ENCODE data around the gene TTC22.

TTC22 gene

GRCh38 chr1:54808443-54809207 is 7.5 kb upstream of the TTC22 start:
- DNase-seq (ENCODE audit: low spot score), result no peak

GRCh38 chr1:54807756-54808155 is 6.6 kb upstream of the TTC22 start:
- no peak for DNase-seq (ENCODE audit: low spot score)

- no peak for DNase-seq (ENCODE audit: low spot score)
Observed at GRCh38 chr1:54806931-54807611, 5.9 kb upstream of the TTC22 start.

- DNase-seq (ENCODE audit: low spot score), result no peak
Observed at GRCh38 chr1:54805981-54806381, 4.9 kb upstream of the TTC22 start.

GRCh38 chr1:54805466-54805865 is 4.3 kb upstream of the TTC22 start:
- no peak for DNase-seq (ENCODE audit: low spot score)

GRCh38 chr1:54804471-54805132 is 3.5 kb upstream of the TTC22 start:
- DNase-seq (ENCODE audit: low spot score), result no peak

GRCh38 chr1:54803761-54804470 is 2.8 kb upstream of the TTC22 start:
- DNase-seq (ENCODE audit: low spot score), result no peak

GRCh38 chr1:54800041-54800898 is 853 bp downstream of the TTC22 start:
- no peak for DNase-seq (ENCODE audit: low spot score)

- no peak for DNase-seq (ENCODE audit: low spot score)
Observed at GRCh38 chr1:54798769-54799641, 2.1 kb downstream of the TTC22 start.

- DNase-seq (ENCODE audit: low spot score), result no peak
Observed at GRCh38 chr1:54798206-54798605, 2.9 kb downstream of the TTC22 start.

GRCh38 chr1:54796902-54797301 is 4.2 kb downstream of the TTC22 start:
- DNase-seq (ENCODE audit: low spot score), result no peak

GRCh38 chr1:54795841-54796468 is 5.2 kb downstream of the TTC22 start:
- no peak for DNase-seq (ENCODE audit: low spot score)

- no peak for DNase-seq (ENCODE audit: low spot score)
Observed at GRCh38 chr1:54795356-54795665, 5.8 kb downstream of the TTC22 start.

- DNase-seq (ENCODE audit: low spot score), result no peak
Observed at GRCh38 chr1:54794451-54795355, 6.4 kb downstream of the TTC22 start.

- no peak for DNase-seq (ENCODE audit: low spot score)
Observed at GRCh38 chr1:54792686-54793282, 8.3 kb downstream of the TTC22 start.

GRCh38 chr1:54791880-54792522 is 9.1 kb downstream of the TTC22 start:
- no peak for DNase-seq (ENCODE audit: low spot score)

- no peak for DNase-seq (ENCODE audit: low spot score)
Observed at GRCh38 chr1:54788459-54788858, 12.7 kb downstream of the TTC22 start.

- no peak for DNase-seq (ENCODE audit: low spot score)
Observed at GRCh38 chr1:54787604-54788003, 13.5 kb downstream of the TTC22 start.

Data from COLO829 (cell line).